Activated effector memory CD4-positive, alpha-beta T cell treated with Interleukin-2 at 50 U/mL for 16 hours (primary cell): ENCODE measurements around the gene AMDHD2.
A peak's percentile ranks its signal among the peaks of the same experiment; 100 is the strongest.
"Not testable (repeated sequence)": the region's sequence is repeated elsewhere in the genome, so short reads cannot be mapped to it uniquely, and the experiment has no call there.

Source experiments
- DNase-seq: peaks from one replicate; pipeline ENCODE4 v3.0.0-alpha.2; 2020

The AMDHD2 gene

GRCh38 chr16:2520097-2520783 lies at the start of gene AMDHD2:
Gene AMDHD2, plus strand, starts transcription at chr16:2520371. Its CDS starts 88 bp downstream, at chr16:2520459.
- DNase-seq = peak; percentile 86

GRCh38 chr16:2470603-2471015 lies 49.6 kb upstream of the AMDHD2 start:
- no peak for DNase-seq

- no peak for DNase-seq
These were observed 49.0 kb upstream of the AMDHD2 start, which contains the start of gene NTN3 for GRCh38 chr16:2471016-2471652. Gene NTN3, plus strand, starts transcription at chr16:2471297. Its CDS starts 405 bp downstream, at chr16:2471702.

- DNase-seq = no peak
These were observed 48.3 kb upstream of the AMDHD2 start for GRCh38 chr16:2471653-2472487.

GRCh38 chr16:2472488-2472864 lies 47.7 kb upstream of the AMDHD2 start:
- DNase-seq = no peak

GRCh38 chr16:2472885-2473445 lies 47.2 kb upstream of the AMDHD2 start:
- no peak for DNase-seq

- DNase-seq = no peak
These were observed 46.7 kb upstream of the AMDHD2 start for GRCh38 chr16:2473446-2473926.

GRCh38 chr16:2473999-2474876 lies 45.9 kb upstream of the AMDHD2 start:
- DNase-seq = peak; percentile 54

GRCh38 chr16:2474877-2475412 lies 45.2 kb upstream of the AMDHD2 start, which contains the start of gene TBC1D24:
Gene TBC1D24, plus strand, starts transcription at chr16:2475127. Its CDS starts 21,022 bp downstream, at chr16:2496149.
- peak; percentile 70 for DNase-seq

GRCh38 chr16:2475413-2476344 lies 44.5 kb upstream of the AMDHD2 start:
- peak; percentile 22 for DNase-seq

GRCh38 chr16:2476345-2476720 lies 43.8 kb upstream of the AMDHD2 start:
- DNase-seq = no peak

GRCh38 chr16:2476741-2477140 lies 43.4 kb upstream of the AMDHD2 start:
- no peak for DNase-seq

GRCh38 chr16:2477327-2477726 lies 42.8 kb upstream of the AMDHD2 start:
- no peak for DNase-seq

- DNase-seq = no peak
These were observed 41.9 kb upstream of the AMDHD2 start for GRCh38 chr16:2478279-2478678.

GRCh38 chr16:2479996-2480395 lies 40.2 kb upstream of the AMDHD2 start:
- not testable (repeated sequence) for DNase-seq

GRCh38 chr16:2480948-2481347 lies 39.2 kb upstream of the AMDHD2 start:
- no peak for DNase-seq

- no peak for DNase-seq
These were observed 38.5 kb upstream of the AMDHD2 start for GRCh38 chr16:2481676-2482075.

- no peak for DNase-seq
These were observed 37.9 kb upstream of the AMDHD2 start for GRCh38 chr16:2482249-2482648.

GRCh38 chr16:2482708-2483534 lies 37.2 kb upstream of the AMDHD2 start:
- no peak for DNase-seq
